ENCODE measurements around the gene NOG.

DNA sequence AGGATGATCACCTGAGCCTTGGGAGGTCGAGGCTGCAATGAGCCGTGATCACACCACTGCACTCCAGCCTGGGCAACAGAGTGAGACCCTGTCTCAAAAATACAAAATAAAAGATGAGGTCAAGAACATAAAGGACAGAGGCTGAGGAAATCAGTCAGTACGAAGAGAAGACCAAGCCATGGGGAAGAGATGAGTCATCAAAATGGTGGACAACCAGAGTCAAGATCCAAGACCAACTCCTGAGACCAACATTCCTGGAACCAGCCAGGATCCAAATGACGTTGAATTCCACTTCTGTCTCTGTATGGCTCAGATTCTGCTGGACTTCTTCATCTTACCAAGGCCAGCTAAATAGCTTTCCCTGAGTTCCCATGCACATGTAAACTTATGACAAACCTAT, 44.8 kb upstream of the NOG start:
- TF ChIP-seq, protein P1, sequence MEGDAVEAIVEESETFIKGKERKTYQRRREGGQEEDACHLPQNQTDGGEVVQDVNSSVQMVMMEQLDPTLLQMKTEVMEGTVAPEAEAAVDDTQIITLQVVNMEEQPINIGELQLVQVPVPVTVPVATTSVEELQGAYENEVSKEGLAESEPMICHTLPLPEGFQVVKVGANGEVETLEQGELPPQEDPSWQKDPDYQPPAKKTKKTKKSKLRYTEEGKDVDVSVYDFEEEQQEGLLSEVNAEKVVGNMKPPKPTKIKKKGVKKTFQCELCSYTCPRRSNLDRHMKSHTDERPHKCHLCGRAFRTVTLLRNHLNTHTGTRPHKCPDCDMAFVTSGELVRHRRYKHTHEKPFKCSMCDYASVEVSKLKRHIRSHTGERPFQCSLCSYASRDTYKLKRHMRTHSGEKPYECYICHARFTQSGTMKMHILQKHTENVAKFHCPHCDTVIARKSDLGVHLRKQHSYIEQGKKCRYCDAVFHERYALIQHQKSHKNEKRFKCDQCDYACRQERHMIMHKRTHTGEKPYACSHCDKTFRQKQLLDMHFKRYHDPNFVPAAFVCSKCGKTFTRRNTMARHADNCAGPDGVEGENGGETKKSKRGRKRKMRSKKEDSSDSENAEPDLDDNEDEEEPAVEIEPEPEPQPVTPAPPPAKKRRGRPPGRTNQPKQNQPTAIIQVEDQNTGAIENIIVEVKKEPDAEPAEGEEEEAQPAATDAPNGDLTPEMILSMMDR (IDR thresholded peaks at IDR 0.05), result no peak
- TF ChIP-seq POLR2A (IDR thresholded peaks at IDR 0.05) (no peak), POLR2AphosphoS5 (IDR thresholded peaks at IDR 0.05) (no peak)

Data from prostate gland (tissue), 2 donors.